ENCODE results near the gene SH3BP5L.

- TF ChIP-seq CTCF (IDR thresholded peaks at IDR 0.05) (no peak), POLR2A (IDR thresholded peaks at IDR 0.05) (no peak)
These were observed 32.0 kb upstream of the SH3BP5L start for GRCh38 chr1:248857749-248858095.
